IPS-NIHi7 (cell line): ENCODE results near the gene CEP78.

Source experiments
- DNase-seq: peaks from one replicate; pipeline ENCODE4 v3.0.0; 2012; ENCODE audit warnings: mixed read lengths; ENCODE audit errors: extremely low spot score

CEP78 gene

DNA sequence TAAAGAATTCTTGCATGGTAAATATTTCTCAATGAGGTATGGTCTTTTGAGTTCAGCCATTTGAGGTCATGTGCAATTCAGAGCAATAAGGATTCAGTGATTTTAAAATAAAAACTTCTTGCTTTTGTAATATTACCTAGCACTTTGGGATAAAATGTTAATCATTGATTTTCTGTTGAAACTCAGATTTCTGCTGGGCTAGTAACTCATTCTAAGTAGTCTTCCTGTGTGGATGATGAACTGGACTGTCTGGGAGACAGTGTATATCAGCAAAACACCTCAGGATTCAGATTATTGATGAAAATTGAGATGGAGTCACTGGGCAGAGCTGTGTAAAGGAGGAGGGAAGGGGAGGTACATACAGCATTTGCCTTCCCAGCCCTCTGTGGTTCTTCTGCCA, 50.2 kb downstream of the CEP78 start:
- no peak for DNase-seq

DNA sequence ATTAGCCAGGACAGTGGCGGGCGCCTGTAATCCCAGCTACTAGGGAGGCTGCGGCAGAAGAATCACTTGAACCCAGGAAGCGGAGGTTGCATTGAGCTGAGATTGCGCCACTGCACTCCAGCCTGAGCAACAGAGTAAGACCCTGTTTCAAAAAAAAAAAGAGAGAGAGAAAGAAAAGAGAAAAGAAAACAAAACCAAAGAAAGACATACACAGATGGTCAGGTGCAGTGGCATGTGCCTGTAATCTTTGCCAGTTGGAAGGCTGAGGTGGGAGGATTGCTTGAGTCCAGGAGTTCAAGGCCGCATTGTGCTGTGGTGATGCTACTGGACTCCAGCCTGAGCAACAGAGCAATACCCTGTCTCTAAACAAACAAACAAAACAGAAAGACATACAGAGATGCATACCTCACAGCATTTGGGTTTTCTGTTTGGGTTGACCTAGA, 51.1 kb downstream of the CEP78 start:
- no peak for DNase-seq

DNA sequence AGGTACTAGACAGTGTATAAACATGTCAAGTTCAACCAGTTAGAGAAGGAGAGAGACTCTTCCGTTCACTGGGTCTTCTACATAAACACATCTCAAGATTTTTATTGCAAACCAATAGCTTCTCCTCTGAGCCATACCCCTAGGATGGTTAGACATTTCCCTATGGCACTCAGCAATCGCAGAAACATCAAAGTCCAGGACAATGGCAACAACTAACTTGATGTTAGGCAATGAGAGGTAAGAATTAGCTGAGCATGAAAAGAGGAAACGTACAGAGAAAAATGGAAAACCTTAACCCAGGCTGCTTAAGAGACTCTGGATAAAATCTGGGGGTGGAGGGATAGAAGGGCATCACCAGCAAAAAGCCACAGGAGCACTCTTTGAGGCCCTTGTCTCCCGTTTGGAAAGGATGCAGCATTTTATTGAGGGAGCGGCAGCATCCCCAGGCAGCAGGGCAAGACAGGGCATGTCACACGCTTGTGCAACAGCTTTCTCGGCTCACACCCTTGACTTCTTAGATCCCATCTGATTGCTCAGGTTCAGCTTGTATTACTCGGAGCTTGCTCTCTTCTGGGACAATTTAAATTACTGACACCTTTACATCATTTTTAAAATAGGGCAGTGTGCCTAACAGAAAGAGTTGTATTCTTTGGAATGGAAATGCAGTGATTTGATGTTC, 52.5 kb downstream of the CEP78 start:
- no peak for DNase-seq

GRCh38 chr9:78289474-78289873, 53.6 kb downstream of the CEP78 start:
- DNase-seq, result no peak

- no peak for DNase-seq
These were observed 55.5 kb downstream of the CEP78 start for GRCh38 chr9:78291240-78291925.

DNA sequence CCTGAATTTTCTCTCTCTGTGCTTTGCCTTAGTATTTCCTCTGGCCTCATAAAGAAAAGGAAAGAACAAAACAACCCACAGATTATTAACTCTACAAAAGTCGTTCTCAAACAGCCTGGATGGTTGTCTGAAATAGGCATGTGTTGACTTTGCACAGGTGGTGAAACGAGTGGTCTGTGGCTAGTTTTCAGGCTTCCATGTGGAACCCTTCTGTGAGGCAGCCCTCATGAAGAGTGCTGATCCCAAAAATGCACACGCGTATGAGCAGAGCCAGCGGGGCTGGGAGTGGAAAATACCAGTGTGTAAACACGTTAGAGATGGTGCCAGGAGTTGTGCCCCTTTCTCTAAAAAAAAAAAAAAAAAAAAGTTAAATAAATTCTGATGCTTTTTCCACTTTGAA, 56.2 kb downstream of the CEP78 start:
- DNase-seq, result no peak

DNA sequence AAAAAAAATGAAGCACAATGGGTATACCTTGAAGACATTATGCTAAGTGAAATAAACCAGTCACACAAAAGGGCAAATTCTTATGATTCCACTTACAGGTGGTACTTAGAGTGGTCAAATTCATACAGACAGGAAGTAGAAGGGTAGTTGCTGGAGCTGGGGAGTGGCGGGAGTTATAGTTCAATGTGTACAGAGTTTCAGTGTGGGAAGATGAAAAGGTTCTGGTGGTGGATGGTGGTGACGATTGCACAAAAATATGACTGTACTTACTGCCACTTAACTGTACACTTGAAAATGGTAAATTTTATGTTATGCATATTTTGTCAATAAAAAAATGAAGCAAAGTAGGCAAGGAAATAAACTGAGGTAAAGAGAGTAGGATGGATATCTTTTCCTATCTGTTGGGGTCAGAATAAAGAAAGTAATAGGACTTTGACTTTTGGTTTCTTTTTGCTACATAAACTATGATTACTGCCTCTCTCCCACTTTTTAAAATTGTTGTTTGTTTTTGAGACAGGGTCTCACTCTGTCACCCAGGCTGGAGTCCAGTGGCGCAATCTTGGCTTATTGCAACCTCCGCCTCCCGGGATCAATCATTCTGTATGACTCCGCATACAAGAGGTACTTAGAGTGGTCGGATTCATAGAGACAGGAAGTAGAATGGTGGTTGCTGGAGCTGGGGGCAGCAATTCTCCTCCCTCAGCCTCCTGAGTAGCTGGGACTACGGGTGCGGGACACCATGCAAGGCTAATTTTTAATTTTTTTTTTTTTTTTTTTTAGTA, 57.0 kb downstream of the CEP78 start:
- no peak for DNase-seq

- no peak for DNase-seq
These were observed 58.7 kb downstream of the CEP78 start for GRCh38 chr9:78294290-78295176.

- DNase-seq, result no peak
These were observed 59.3 kb downstream of the CEP78 start for GRCh38 chr9:78295177-78295575.

DNA sequence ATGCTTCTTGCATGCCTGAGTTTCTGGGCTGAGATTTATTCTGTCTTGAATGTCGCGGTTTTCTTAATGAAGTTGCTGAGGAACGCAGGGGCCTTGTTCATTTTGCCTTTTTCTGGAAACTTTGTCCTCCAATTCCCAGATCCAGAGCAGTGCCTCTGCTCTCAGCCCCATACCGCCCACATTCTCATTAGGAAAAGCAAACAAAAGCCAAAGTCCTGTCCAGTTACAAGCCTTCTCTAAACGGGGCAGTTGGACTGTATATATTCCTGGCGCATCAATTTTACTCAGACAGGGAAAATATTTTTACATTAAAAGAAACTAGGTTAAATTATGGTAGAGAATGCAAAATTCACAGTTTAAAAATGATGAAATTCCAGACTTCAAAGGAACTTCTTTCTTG, 59.9 kb downstream of the CEP78 start:
- DNase-seq, result no peak

- DNase-seq, result peak; percentile 60
These were observed 60.5 kb downstream of the CEP78 start for GRCh38 chr9:78296201-78296892.

GRCh38 chr9:78296893-78297671, 61.2 kb downstream of the CEP78 start, which contains the start of gene PSAT1:
Gene PSAT1 (plus strand): TSS chr9:78297125. CDS start chr9:78297211, 86 bp downstream.
- DNase-seq, result peak; percentile 100

DNA sequence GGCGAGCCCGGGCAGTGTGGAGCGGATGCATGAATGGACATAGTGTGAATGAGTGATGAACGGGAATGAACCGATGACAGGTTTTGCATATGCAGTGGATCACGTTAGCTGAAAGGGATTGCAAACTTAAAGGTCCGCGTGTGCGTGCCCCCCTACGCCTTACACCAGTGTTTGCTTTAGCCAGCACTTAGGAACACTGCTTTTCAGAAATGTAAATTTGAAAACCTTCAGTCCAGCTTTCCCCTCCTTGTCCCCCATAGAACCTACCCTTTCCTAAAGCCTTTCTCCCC, 61.7 kb downstream of the CEP78 start:
- no peak for DNase-seq

GRCh38 chr9:78298046-78298765, 62.3 kb downstream of the CEP78 start:
- DNase-seq, result peak; percentile 71

DNA sequence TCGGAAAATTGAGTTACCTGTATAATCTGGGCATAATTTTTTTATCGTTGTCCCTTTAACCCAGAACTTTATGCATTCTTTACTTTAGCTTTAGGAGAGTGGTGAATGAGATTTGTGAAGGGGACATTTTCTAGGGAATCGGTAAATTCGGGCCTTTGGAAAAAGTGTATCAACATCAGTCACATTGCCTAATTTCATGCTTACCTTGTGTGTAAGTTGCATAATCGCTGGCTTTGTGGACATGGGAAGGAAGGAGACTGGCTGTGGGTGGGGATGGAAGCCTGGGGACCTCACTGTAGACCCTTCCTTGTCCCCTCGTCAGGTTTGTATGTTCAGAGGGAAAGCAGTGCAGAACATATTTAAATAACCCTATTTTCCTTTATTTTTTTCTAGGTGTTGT, 64.3 kb downstream of the CEP78 start:
- no peak for DNase-seq

- DNase-seq, result no peak
These were observed 65.6 kb downstream of the CEP78 start for GRCh38 chr9:78301466-78301865.

- DNase-seq, result no peak
These were observed 67.6 kb downstream of the CEP78 start for GRCh38 chr9:78303377-78304062.

DNA sequence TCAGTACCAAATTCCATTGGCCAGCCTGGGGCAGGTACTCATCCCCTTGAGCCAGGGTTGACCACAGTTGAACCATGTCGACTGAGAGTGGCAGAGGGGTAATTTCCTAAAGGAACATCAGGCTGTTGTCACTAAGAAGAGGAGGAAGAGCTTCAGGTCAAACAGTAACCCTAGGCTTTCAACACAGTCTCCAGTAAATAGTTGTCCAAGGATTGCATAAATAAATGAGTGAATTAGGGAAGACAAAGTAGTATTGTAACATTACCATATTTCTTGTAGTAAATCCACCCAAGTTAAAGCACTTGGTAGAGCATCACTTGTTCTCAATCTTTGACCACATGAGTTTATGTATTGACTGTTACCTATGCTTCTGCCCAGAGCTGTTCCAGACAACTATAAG, 68.5 kb downstream of the CEP78 start:
- DNase-seq, result no peak
